HepG2 (cell line): ENCODE measurements around the gene BLOC1S4. TPM values are rescaled to one million over a fixed set of nuclear protein-coding genes. Genes with fewer than 3 reads are reported as not detected.

Source experiments
- ATF7 ChIP-seq, 2 experiments: fragments of 450-650 bp in 1 of 2; sonication (generic) in 1 of 2; formaldehyde crosslinking in 1 of 2; IDR thresholded peaks; 2 replicates each; pipeline versions ENCODE4 v1.4.0 to v1.6.1; 2016 to 2020; ENCODE audit warnings: antibody characterized with exemption in 1 of 2, mild to moderate bottlenecking in 1 of 2, missing genetic modification reagents in 1 of 2
- CCDC6 ChIP-seq: sonication (generic); formaldehyde crosslinking; IDR thresholded peaks from 2 replicates; pipeline ENCODE4 v1.8.1; 2022; ENCODE audit warnings: mild to moderate bottlenecking, missing genetic modification reagents, moderate library complexity
- FIP1L1 ChIP-seq: fragments of 200-400 bp; formaldehyde crosslinking; IDR thresholded peaks from 2 replicates; pipeline ENCODE4 v1.6.1; 2018; ENCODE audit warnings: low read depth, mild to moderate bottlenecking, low read length, moderate library complexity, borderline replicate concordance; ENCODE audit not compliant: insufficient read depth
- IKZF1 ChIP-seq: fragments of 450-650 bp; IDR thresholded peaks from 2 replicates; pipeline ENCODE4 v1.7.1; 2016
- JARID2 ChIP-seq: sonication (generic); formaldehyde crosslinking; IDR thresholded peaks from 2 replicates; pipeline ENCODE4 v1.8.1; 2023; ENCODE audit warnings: missing genetic modification reagents, inconsistent platforms; ENCODE audit not compliant: insufficient replicate concordance
- NPAS2 ChIP-seq: sonication (generic); formaldehyde crosslinking; IDR thresholded peaks from 2 replicates; pipeline ENCODE4 v1.8.0; 2022; ENCODE audit warnings: mild to moderate bottlenecking, missing genetic modification reagents, borderline replicate concordance
- PAF1 ChIP-seq: IDR thresholded peaks from 2 replicates; pipeline ENCODE4 v1.6.1; 2016; ENCODE audit warnings: missing genetic modification reagents, missing compliant biosample characterization
- RARG ChIP-seq: sonication (generic); formaldehyde crosslinking; IDR thresholded peaks from 2 replicates; pipeline ENCODE4 v1.4.0; 2020; ENCODE audit warnings: low read depth, mild to moderate bottlenecking, missing genetic modification reagents
- RFXANK ChIP-seq: IDR thresholded peaks from 2 replicates; pipeline ENCODE4 v1.6.1; 2016
- SUZ12 ChIP-seq: fragments of 150-350 bp; IDR thresholded peaks from 2 replicates; pipeline ENCODE4 v1.6.1; 2014; ENCODE audit warnings: low read depth, low read length
- SYNCRIP ChIP-seq: fragments of 200-400 bp; formaldehyde crosslinking; IDR thresholded peaks from 2 replicates; pipeline ENCODE4 v1.6.1; 2018; ENCODE audit warnings: mild to moderate bottlenecking, low read depth, low read length; ENCODE audit not compliant: insufficient read depth
- TGIF2 ChIP-seq: IDR thresholded peaks from 2 replicates; pipeline ENCODE4 v1.6.1; 2016; ENCODE audit warnings: control low read depth, missing compliant biosample characterization
- ZNF121 ChIP-seq: sonication (generic); formaldehyde crosslinking; IDR thresholded peaks from 2 replicates; pipeline ENCODE4 v1.5.0; 2020; ENCODE audit warnings: mild to moderate bottlenecking, missing genetic modification reagents
- ZNF143 ChIP-seq: sonication (generic); formaldehyde crosslinking; IDR thresholded peaks from 2 replicates; pipeline ENCODE4 v1.4.0; 2020; ENCODE audit warnings: missing genetic modification reagents
- ZNF629 ChIP-seq: sonication (generic); formaldehyde crosslinking; conservative IDR thresholded peaks from 2 replicates; pipeline ENCODE4 v1.5.0; 2020; ENCODE audit warnings: missing genetic modification reagents
- ZZZ3 ChIP-seq: sonication (generic); formaldehyde crosslinking; IDR thresholded peaks from 2 replicates; pipeline ENCODE4 v1.4.0; 2020; ENCODE audit warnings: missing genetic modification reagents, mild to moderate bottlenecking, borderline replicate concordance
- polyA plus RNA-seq, 8 experiments: library from polyadenylated mRNA; depleted of rRNA in 3 of 8; stranded (reverse) in 7 of 8; unstranded in 1 of 8; fragments of >200 nt; fragmentation: Illumina TruSeq in 4 of 8; extraction: Trizol in 4 of 8; gene quantifications; 2 replicates each; pipeline versions ENCODE4 v1.2.1 to v1.2.3, GENCODE V29; 2011 to 2016; ENCODE audit warnings: low read depth in 4 of 8, missing spikeins in 1 of 8, mixed read lengths in 1 of 8; ENCODE audit not compliant: insufficient read depth in 1 of 8
- total RNA-seq, 5 experiments: library from RNA; depleted of rRNA; stranded (reverse); fragments of >200 nt; fragmentation: Illumina TruSeq; extraction: Trizol; gene quantifications; 2 replicates each; pipeline ENCODE4 v1.2.3, GENCODE V29; 2016; ENCODE audit warnings: low read depth in 1 of 5
- TF ChIP-seq, protein P1 (sequence below): sonication (generic); formaldehyde crosslinking; IDR thresholded peaks from 2 replicates; pipeline ENCODE4 v1.5.0; 2020; ENCODE audit warnings: missing genetic modification reagents, mild to moderate bottlenecking, borderline replicate concordance
- TF ChIP-seq, protein P2 (sequence below): sonication (generic); formaldehyde crosslinking; IDR thresholded peaks from 2 replicates; pipeline ENCODE4 v1.4.0; 2020; ENCODE audit warnings: missing genetic modification reagents
- TF ChIP-seq, protein P3 (sequence below): sonication (generic); formaldehyde crosslinking; IDR thresholded peaks from 2 replicates; pipeline ENCODE4 v1.8.0; 2023; ENCODE audit warnings: mild to moderate bottlenecking, missing genetic modification reagents
- TF ChIP-seq, protein P4 (sequence below): sonication (generic); formaldehyde crosslinking; IDR thresholded peaks from 2 replicates; pipeline ENCODE4 v1.4.0; 2020; ENCODE audit warnings: missing genetic modification reagents, low read depth, mild to moderate bottlenecking, borderline replicate concordance
- TF ChIP-seq, protein P5 (sequence below): sonication (generic); formaldehyde crosslinking; IDR thresholded peaks from 2 replicates; pipeline ENCODE4 v1.4.0; 2020; ENCODE audit warnings: missing genetic modification reagents, borderline replicate concordance

The BLOC1S4 gene
- total and polyA plus RNA-seq, 2 of the 13 experiments (the other 11 are each of a cell fraction or from before 2014, with no cell fraction given) = 15.5 to 20.9 TPM

DNA sequence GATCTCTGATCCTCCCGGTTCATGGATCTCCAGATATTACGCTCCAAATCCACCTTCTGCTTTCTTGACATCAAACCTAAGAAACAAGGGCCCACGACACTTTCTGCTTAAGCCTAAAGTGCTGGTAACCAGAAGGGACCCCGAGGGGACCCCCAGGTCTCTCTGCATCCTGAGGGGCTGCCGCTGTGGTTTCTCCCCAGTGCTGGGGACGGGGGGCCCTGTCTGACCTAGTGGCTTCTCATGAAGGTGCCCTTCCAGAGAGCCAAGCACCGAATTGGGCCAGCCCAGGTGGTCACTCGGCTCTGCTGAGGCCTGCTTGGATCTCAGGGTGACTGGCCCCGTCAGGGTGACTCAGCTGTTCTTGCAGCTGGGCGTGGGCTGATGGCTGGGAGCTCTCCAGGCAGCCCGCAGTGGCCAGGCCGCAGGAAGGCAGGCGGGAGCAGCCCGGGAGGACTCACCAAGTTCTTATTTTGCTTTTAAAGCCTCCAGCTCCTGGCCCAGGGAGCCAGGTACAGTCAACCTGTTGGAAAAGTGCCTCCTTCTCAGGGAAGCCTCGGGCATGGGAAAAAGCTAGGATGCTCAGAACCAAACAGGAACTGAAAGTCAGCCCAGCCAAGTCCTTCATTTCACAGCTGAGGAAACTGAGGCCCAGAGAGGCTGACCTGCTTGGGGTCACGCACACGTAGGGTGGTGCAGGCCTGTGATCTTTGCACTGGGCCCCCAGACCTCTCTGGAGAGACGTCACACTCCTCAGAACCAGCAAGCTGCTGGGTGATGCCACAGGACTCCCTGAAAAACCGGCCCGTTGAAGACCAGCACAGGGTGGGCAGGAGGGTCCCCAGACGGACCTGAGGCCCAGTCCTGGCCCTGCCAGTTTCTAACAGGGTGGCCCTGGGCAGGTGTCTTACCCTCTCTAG lies 16.7 kb downstream of the BLOC1S4 start (continued):
- TF ChIP-seq ZZZ3 (CRISPR knock-in tag) (no peak), ZNF121 (CRISPR knock-in tag) (no peak), SYNCRIP (no peak), TGIF2 (CRISPR knock-in tag) (no peak), RFXANK (CRISPR knock-in tag) (no peak), IKZF1 (no peak), CCDC6 (CRISPR knock-in tag) (no peak; the same call in 1 of the 2 replicates), ATF7 (IDR thresholded peaks at IDR 0.05) (no peak), ATF7 (CRISPR knock-in tag; IDR thresholded peaks at IDR 0.05) (no peak), ZNF629 (CRISPR knock-in tag) (no peak), JARID2 (CRISPR knock-in tag) (no peak), ZNF143 (CRISPR knock-in tag) (no peak), PAF1 (no peak), SUZ12 (no peak), NPAS2 (no peak), RARG (no peak), FIP1L1 (no peak)
- TF ChIP-seq, protein P1, sequence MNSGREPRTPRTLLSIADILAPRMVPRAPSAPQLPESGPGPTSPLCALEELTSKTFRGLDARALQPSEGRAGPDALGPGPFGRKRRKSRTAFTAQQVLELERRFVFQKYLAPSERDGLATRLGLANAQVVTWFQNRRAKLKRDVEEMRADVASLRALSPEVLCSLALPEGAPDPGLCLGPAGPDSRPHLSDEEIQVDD = no peak
- TF ChIP-seq, protein P2, sequence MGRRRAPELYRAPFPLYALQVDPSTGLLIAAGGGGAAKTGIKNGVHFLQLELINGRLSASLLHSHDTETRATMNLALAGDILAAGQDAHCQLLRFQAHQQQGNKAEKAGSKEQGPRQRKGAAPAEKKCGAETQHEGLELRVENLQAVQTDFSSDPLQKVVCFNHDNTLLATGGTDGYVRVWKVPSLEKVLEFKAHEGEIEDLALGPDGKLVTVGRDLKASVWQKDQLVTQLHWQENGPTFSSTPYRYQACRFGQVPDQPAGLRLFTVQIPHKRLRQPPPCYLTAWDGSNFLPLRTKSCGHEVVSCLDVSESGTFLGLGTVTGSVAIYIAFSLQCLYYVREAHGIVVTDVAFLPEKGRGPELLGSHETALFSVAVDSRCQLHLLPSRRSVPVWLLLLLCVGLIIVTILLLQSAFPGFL (CRISPR knock-in tag) = no peak
- TF ChIP-seq, protein P3, sequence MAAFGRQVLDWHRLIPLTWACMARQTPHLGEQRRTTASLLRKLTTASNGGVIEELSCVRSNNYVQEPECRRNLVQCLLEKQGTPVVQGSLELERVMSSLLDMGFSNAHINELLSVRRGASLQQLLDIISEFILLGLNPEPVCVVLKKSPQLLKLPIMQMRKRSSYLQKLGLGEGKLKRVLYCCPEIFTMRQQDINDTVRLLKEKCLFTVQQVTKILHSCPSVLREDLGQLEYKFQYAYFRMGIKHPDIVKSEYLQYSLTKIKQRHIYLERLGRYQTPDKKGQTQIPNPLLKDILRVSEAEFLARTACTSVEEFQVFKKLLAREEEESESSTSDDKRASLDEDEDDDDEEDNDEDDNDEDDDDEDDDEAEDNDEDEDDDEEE = no peak
- TF ChIP-seq, protein P4, sequence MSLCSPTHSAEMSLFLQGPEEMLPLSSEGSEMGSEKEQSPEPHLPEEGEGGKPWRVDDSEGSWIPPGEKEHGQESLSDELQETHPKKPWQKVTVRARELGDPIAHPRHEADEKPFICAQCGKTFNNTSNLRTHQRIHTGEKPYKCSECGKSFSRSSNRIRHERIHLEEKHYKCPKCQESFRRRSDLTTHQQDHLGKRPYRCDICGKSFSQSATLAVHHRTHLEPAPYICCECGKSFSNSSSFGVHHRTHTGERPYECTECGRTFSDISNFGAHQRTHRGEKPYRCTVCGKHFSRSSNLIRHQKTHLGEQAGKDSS = no peak
- TF ChIP-seq, protein P5, sequence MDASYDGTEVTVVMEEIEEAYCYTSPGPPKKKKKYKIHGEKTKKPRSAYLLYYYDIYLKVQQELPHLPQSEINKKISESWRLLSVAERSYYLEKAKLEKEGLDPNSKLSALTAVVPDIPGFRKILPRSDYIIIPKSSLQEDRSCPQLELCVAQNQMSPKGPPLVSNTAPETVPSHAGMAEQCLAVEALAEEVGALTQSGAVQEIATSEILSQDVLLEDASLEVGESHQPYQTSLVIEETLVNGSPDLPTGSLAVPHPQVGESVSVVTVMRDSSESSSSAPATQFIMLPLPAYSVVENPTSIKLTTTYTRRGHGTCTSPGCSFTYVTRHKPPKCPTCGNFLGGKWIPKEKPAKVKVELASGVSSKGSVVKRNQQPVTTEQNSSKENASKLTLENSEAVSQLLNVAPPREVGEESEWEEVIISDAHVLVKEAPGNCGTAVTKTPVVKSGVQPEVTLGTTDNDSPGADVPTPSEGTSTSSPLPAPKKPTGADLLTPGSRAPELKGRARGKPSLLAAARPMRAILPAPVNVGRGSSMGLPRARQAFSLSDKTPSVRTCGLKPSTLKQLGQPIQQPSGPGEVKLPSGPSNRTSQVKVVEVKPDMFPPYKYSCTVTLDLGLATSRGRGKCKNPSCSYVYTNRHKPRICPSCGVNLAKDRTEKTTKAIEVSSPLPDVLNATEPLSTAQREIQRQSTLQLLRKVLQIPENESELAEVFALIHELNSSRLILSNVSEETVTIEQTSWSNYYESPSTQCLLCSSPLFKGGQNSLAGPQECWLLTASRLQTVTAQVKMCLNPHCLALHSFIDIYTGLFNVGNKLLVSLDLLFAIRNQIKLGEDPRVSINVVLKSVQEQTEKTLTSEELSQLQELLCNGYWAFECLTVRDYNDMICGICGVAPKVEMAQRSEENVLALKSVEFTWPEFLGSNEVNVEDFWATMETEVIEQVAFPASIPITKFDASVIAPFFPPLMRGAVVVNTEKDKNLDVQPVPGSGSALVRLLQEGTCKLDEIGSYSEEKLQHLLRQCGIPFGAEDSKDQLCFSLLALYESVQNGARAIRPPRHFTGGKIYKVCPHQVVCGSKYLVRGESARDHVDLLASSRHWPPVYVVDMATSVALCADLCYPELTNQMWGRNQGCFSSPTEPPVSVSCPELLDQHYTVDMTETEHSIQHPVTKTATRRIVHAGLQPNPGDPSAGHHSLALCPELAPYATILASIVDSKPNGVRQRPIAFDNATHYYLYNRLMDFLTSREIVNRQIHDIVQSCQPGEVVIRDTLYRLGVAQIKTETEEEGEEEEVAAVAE (CRISPR knock-in tag) = peak; percentile 18; the same call in 1 of the 2 replicates
